A549 (cell line): Measurements from ENCODE around the gene AP2B1. TPM values are rescaled to one million over a fixed set of nuclear protein-coding genes. Genes with fewer than 3 reads are reported as not detected.

ENCODE experiments used
- ATAC-seq, 2 experiments: fragments of 200-7000 bp in 1 of 2; fragments of >200 bp in 1 of 2; cut with Nextera tagmentation in 1 of 2; cut with Tn5 transposase in 1 of 2; 3 replicates each; pipeline versions ENCODE4 v1.8.0 to v1.9.1; 2018 to 2020; ENCODE audit warnings: mild to moderate bottlenecking in 1 of 2, moderate library complexity in 1 of 2
- CTCF ChIA-PET: fragments of 300-600 bp; sonication (Branson Sonifier 250); formaldehyde crosslinking; extraction: SDS; loops from one replicate; lab custom pipeline; 2021; ENCODE audit warnings: antibody characterized with exemption, inconsistent platforms; lab: Yijun Ruan, JAX
- POLR2A ChIA-PET: fragments of 350-600 bp; formaldehyde crosslinking; extraction: SDS; loops from one replicate; lab custom pipeline; 2021; ENCODE audit warnings: antibody characterized with exemption, inconsistent platforms; lab: Yijun Ruan, JAX
- DNase-seq, 2 experiments: peaks; one replicate each; pipeline versions ENCODE4 v3.0.0 to v3.0.0-alpha.2; 2011 to 2016; ENCODE audit warnings: low read depth in 1 of 2, low spot score in 1 of 2
- FAIRE-seq: peaks from 2 replicates; lab custom pipeline; 2011; peaks lifted over from hg19 to GRCh38; lab: Jason Lieb, UNC
- H3K27ac ChIP-seq, 2 experiments: fragments of >200 bp; sonication (Bioruptor Twin); formaldehyde crosslinking; 3 replicates each; pipeline ENCODE4 v1.5.1; 2016 to 2017
- H3K4me1 ChIP-seq: fragments of >200 bp; sonication (Bioruptor Twin); formaldehyde crosslinking; 3 replicates; pipeline ENCODE4 v1.6.1; 2016
- H3K4me2 ChIP-seq: fragments of >200 bp; sonication (Bioruptor Twin); formaldehyde crosslinking; 3 replicates; pipeline ENCODE4 v1.6.1; 2016
- H3K4me3 ChIP-seq: fragments of >200 bp; sonication (Bioruptor Twin); formaldehyde crosslinking; 3 replicates; pipeline ENCODE4 v1.5.1; 2016
- H3K9me3 ChIP-seq: fragments of >200 bp; sonication (Bioruptor Twin); formaldehyde crosslinking; 3 replicates; pipeline ENCODE4 v1.6.1; 2016
- BHLHE40 ChIP-seq: IDR thresholded peaks from 2 replicates; pipeline ENCODE4 v1.6.1; 2012; ENCODE audit warnings: low read depth, low read length, inconsistent platforms
- CBX8 ChIP-seq: fragments of 200-600 bp; sonication (generic); IDR thresholded peaks from 2 replicates; pipeline ENCODE4 v1.6.1; 2016
- CEBPB ChIP-seq, 2 experiments: fragments of >200 bp in 1 of 2; sonication (Bioruptor Twin) in 1 of 2; formaldehyde crosslinking in 1 of 2; IDR thresholded peaks; 2 replicates each; pipeline ENCODE4 v1.6.1; 2012 to 2016
- CHD2 ChIP-seq: fragments of 150-350 bp; IDR thresholded peaks from 2 replicates; pipeline ENCODE4 v1.6.1; 2014; ENCODE audit warnings: low read length; ENCODE audit not compliant: partially characterized antibody
- EP300 ChIP-seq, 2 experiments: fragments of >200 bp; sonication (Bioruptor Twin); formaldehyde crosslinking; IDR thresholded peaks; 2 replicates in 1 of 2; 3 replicates in 1 of 2; pipeline ENCODE4 v1.6.1; 2016 to 2017
- FOSL2 ChIP-seq, 2 experiments: fragments of 450-650 bp in 1 of 2; fragments of >200 bp in 1 of 2; sonication (Bioruptor Twin) in 1 of 2; formaldehyde crosslinking; IDR thresholded peaks; 2 replicates each; pipeline versions ENCODE4 v1.5.0 to v1.6.1; 2016 to 2020; ENCODE audit warnings: mild to moderate bottlenecking in 1 of 2, moderate library complexity in 1 of 2
- HOXB13 ChIP-seq: fragments of 250-450 bp; sonication (Bioruptor Pico); IDR thresholded peaks from 2 replicates; pipeline ENCODE4 v1.5.0; 2020; ENCODE audit warnings: low read depth, mild to moderate bottlenecking, moderate library complexity
- HOXB5 ChIP-seq: fragments of 250-450 bp; sonication (Bioruptor Pico); IDR thresholded peaks from 2 replicates; pipeline ENCODE4 v1.5.0; 2020; ENCODE audit warnings: mild to moderate bottlenecking, moderate library complexity
- KDM1A ChIP-seq: fragments of 200-600 bp; sonication (generic); IDR thresholded peaks from 2 replicates; pipeline ENCODE4 v1.6.1; 2016; ENCODE audit warnings: low read depth, mild to moderate bottlenecking
- KDM5A ChIP-seq: fragments of 200-600 bp; sonication (generic); IDR thresholded peaks from 2 replicates; pipeline ENCODE4 v1.6.1; 2016; ENCODE audit warnings: antibody characterized with exemption, mild to moderate bottlenecking
- MAZ ChIP-seq: fragments of 150-350 bp; IDR thresholded peaks from 2 replicates; pipeline ENCODE4 v1.6.1; 2014; ENCODE audit warnings: antibody characterized with exemption, low read depth, low read length, borderline replicate concordance
- POLR2A ChIP-seq: IDR thresholded peaks from 2 replicates; pipeline ENCODE4 v1.6.1; 2012; ENCODE audit warnings: mild to moderate bottlenecking, low read length
- RAD21 ChIP-seq, 2 experiments: fragments of >200 bp in 1 of 2; sonication (Bioruptor Twin) in 1 of 2; formaldehyde crosslinking in 1 of 2; IDR thresholded peaks in 1 of 2; conservative IDR thresholded peaks in 1 of 2; 2 replicates in 1 of 2; 3 replicates in 1 of 2; pipeline ENCODE4 v1.6.1; 2012 to 2018; ENCODE audit warnings: inconsistent platforms in 1 of 2
- RFX5 ChIP-seq: fragments of 450-650 bp; IDR thresholded peaks from 2 replicates; pipeline ENCODE4 v1.7.1; 2014; ENCODE audit warnings: antibody characterized with exemption, mild to moderate bottlenecking, moderate library complexity
- SMC3 ChIP-seq: fragments of >200 bp; sonication (Bioruptor Twin); formaldehyde crosslinking; IDR thresholded peaks from 3 replicates; pipeline ENCODE4 v1.6.1; 2018; ENCODE audit warnings: inconsistent platforms
- TFCP2L1 ChIP-seq: fragments of 250-450 bp; sonication (Bioruptor Pico); IDR thresholded peaks from 2 replicates; pipeline ENCODE4 v1.5.0; 2021; ENCODE audit warnings: mild to moderate bottlenecking
- TP53 ChIP-seq: fragments of 250-450 bp; sonication (Bioruptor Pico); IDR thresholded peaks from 2 replicates; pipeline ENCODE4 v1.5.0; 2021; ENCODE audit warnings: mild to moderate bottlenecking, moderate library complexity
- ZC3H11A ChIP-seq: fragments of 450-650 bp; IDR thresholded peaks from 2 replicates; pipeline ENCODE4 v1.6.1; 2014; ENCODE audit warnings: antibody characterized with exemption, mild to moderate bottlenecking
- ZFP36 ChIP-seq: fragments of 450-650 bp; IDR thresholded peaks from 2 replicates; pipeline ENCODE4 v1.6.1; 2014; ENCODE audit warnings: borderline replicate concordance; ENCODE audit not compliant: partially characterized antibody
- ZSCAN20 ChIP-seq: fragments of 250-450 bp; sonication (Bioruptor Pico); IDR thresholded peaks from 2 replicates; pipeline ENCODE4 v1.8.0; 2022; ENCODE audit warnings: mild to moderate bottlenecking, moderate library complexity
- WGBS: methylation state at CpG from one replicate; pipeline ENCODE4 v1.1.6; 2017; ENCODE audit errors: missing lambda C conversion rate; 5-methylcytosine and 5-hydroxymethylcytosine counted together
- polyA plus RNA-seq, 4 experiments: library from polyadenylated mRNA; depleted of rRNA in 3 of 4; stranded (reverse); fragments of >200 nt; fragmentation: RNase III in 1 of 4; extraction: RNeasy Plus Mini Kit Qiagen cat#74134 plus additional on column Dnase treatment in 1 of 4; gene quantifications; 2 replicates in 3 of 4; 3 replicates in 1 of 4; pipeline ENCODE4 v1.2.3, GENCODE V29; 2011 to 2017
- TF ChIP-seq, protein P1 (sequence below): fragments of 250-450 bp; sonication (Bioruptor Pico); IDR thresholded peaks from 2 replicates; pipeline ENCODE4 v1.5.0; 2021; ENCODE audit warnings: mild to moderate bottlenecking, moderate library complexity, borderline replicate concordance
- TF ChIP-seq, protein P2 (sequence below): fragments of >200 bp; sonication (Bioruptor Twin); formaldehyde crosslinking; IDR thresholded peaks from 3 replicates; pipeline ENCODE4 v1.5.1; 2016
- TF ChIP-seq, protein P3 (sequence below): fragments of >200 bp; sonication (Bioruptor Twin); formaldehyde crosslinking; IDR thresholded peaks from 3 replicates; pipeline ENCODE4 v1.6.1; 2016

The AP2B1 gene
- polyA plus RNA-seq, 2 of the 4 experiments (the other 2 are of a cell fraction): 110 to 278 TPM

DNA sequence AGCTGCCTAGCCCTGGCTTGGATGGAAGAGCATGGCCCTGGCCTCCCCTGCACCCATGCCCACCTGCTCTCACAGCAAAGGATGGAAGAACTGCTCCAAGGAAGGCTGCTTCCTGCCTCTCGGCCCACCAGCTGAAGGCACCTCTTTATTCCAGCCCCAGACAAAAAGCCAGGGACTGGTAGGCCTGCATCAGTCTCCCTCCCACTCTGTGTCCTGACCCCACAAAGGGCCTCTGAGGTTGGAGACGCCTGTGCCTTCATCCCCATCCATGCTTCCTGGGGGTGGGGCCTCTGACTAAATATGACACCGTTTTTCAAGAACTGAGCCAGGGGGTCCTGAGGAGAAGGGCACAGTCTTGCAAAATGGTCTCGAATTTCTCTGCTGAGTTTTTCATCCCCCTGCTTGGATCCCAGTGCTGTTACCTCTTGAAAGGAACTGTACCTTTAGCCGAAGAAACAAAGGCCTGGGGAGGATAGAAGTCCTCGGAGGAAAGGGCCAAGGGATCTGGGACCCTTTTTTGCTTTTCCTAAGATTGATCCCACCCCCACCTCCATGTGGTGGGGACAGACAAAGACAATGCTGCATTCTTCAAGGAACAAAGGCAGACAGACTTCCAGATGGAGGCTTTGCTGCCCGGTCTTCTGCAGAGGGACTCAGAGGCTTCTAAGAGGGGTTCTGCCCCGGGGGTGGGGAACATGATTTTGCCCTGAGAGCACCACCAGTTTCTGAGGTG lies 178.8 kb downstream of the AP2B1 start:
- no peak overlapping the region for H3K4me2 ChIP-seq
- FAIRE-seq (no peak), DNase-seq (no peak), ATAC-seq (no peak)
- WGBS: 55% methylated on average over 8 of the region's 8 CpGs
- no peak overlapping the region for H3K27ac ChIP-seq
- no peaks in the 10 kb centered on the region for H3K4me1 ChIP-seq
- ChIA-PET POLR2A (interaction anchor here (0.6 to 5.8 kb wide), 2 partner anchors 39 to 43 kb away, joined by 3 to 156 read pairs; partner anchors contain the start of gene TAF15), CTCF (interaction anchor here (0.6 to 43.9 kb wide), 8 partner anchors 7 to 152 kb away, joined by 3 to 2039 read pairs (median 16); partner anchors contain the start of genes C17orf50, GAS2L2, MMP28 and RASL10B)
- H3K4me3 ChIP-seq: no peak overlapping the region
- TF ChIP-seq ZFP36: no peak
- TF ChIP-seq, protein P1, sequence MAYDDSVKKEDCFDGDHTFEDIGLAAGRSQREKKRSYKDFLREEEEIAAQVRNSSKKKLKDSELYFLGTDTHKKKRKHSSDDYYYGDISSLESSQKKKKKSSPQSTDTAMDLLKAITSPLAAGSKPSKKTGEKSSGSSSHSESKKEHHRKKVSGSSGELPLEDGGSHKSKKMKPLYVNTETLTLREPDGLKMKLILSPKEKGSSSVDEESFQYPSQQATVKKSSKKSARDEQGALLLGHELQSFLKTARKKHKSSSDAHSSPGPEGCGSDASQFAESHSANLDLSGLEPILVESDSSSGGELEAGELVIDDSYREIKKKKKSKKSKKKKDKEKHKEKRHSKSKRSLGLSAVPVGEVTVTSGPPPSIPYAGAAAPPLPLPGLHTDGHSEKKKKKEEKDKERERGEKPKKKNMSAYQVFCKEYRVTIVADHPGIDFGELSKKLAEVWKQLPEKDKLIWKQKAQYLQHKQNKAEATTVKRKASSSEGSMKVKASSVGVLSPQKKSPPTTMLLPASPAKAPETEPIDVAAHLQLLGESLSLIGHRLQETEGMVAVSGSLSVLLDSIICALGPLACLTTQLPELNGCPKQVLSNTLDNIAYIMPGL (CRISPR knock-in tag): no peak
- TF ChIP-seq ZC3H11A: no peak
- no peaks in the 10 kb centered on the region for H3K9me3 ChIP-seq

DNA sequence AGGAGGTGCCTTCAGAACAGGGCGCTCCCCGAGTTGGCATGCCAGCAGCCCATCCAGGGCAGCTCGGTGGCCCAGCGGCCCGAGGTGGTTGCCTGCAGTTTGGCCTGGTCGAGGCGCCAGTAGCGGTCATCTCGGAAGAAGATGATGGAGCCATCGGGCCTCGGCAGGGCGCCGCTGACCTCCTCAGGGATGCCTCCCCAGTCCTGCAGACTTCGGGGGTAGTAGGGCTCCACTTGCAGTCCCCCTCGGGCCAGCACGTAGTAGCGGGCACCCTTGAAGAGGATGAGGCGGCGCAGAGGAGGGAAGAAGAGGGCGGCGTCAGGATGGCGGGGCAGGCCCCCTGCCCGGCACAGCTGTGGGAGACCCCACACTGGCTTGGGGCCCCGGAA lies 179.4 kb downstream of the AP2B1 start:
- FAIRE-seq: no peak

DNA sequence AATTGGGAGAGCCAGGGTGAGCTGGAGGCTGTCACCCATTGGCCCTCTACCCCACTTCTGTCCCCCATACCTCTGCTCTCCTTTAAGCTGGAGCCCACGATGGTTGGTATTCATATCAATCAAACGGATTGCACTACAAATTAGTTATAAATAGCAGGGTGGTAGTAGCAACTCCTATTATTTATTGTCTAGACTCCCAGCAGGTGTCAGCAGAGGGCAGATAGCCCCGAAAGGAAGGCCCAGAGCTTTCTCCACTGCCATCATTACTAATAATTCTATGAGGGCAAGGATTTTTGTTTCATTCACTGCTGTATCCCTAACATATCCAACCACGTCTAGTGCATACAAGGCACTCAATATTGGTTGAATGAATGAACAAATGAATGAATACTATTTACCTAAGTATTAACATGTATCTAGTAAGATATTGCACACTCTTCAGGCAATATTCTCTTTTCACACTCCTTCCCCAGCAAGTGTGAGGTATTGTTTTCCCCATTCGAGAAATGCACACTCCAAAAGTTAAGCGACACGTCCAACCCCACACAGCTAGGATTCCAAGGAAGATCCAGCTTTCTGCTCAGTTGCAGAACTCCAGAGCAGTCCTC lies 179.9 kb downstream of the AP2B1 start:
- H3K9me3 ChIP-seq: no peaks in the 10 kb centered on the region
- ATAC-seq: no peak
- DNase-seq: peak; percentile 58 to 85
- TF ChIP-seq BHLHE40 (no peak), FOSL2 (IDR thresholded peaks at IDR 0.05) (no peak), FOSL2 (CRISPR knock-in tag; IDR thresholded peaks at IDR 0.05) (no peak), HOXB13 (CRISPR knock-in tag) (no peak), HOXB5 (CRISPR knock-in tag) (no peak), ZSCAN20 (no peak), ZC3H11A (no peak), RAD21 (conservative IDR thresholded peaks at IDR 0.05 in 1 of 2, IDR thresholded peaks at IDR 0.05 in 1 of 2) (peak; percentile 91 to 93), SMC3 (peak; percentile 96), CEBPB (IDR thresholded peaks at IDR 0.05) (no peak), KDM1A (no peak), KDM5A (no peak), CHD2 (no peak), MAZ (no peak), EP300 (IDR thresholded peaks at IDR 0.05) (no peak), TP53 (no peak)
- TF ChIP-seq, protein P2, sequence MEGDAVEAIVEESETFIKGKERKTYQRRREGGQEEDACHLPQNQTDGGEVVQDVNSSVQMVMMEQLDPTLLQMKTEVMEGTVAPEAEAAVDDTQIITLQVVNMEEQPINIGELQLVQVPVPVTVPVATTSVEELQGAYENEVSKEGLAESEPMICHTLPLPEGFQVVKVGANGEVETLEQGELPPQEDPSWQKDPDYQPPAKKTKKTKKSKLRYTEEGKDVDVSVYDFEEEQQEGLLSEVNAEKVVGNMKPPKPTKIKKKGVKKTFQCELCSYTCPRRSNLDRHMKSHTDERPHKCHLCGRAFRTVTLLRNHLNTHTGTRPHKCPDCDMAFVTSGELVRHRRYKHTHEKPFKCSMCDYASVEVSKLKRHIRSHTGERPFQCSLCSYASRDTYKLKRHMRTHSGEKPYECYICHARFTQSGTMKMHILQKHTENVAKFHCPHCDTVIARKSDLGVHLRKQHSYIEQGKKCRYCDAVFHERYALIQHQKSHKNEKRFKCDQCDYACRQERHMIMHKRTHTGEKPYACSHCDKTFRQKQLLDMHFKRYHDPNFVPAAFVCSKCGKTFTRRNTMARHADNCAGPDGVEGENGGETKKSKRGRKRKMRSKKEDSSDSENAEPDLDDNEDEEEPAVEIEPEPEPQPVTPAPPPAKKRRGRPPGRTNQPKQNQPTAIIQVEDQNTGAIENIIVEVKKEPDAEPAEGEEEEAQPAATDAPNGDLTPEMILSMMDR: peak; percentile 93
- H3K27ac ChIP-seq: no peak overlapping the region
- WGBS: 5% methylated on average over 7 of the region's 7 CpGs
- no peaks in the 10 kb centered on the region for H3K4me1 ChIP-seq
- H3K4me3 ChIP-seq: no peak overlapping the region
- H3K4me2 ChIP-seq: no peak overlapping the region
- ChIA-PET POLR2A (interaction anchor here (0.5 to 5.8 kb wide), 3 partner anchors 37 to 42 kb away, joined by 3 to 156 read pairs (median 6); partner anchors contain the start of gene TAF15), CTCF (interaction anchor here (0.8 to 43.9 kb wide), 12 partner anchors 6 to 163 kb away, joined by 3 to 2039 read pairs (median 6); partner anchors contain the start of genes C17orf50, GAS2L2, MMP28 and RASL10B)
- FAIRE-seq: no peak

More for the DNA sequence above, 179.4 kb downstream of the AP2B1 start:
- no peak for ATAC-seq
- CTCF ChIA-PET: interaction anchor here (0.8 to 43.9 kb wide), 12 partner anchors 6 to 163 kb away, joined by 3 to 2039 read pairs (median 6); partner anchors contain the start of genes C17orf50, GAS2L2, MMP28 and RASL10B
- 60% methylated on average over 23 of the region's 24 CpGs for WGBS
- POLR2A ChIA-PET: interaction anchor here (0.5 to 5.8 kb wide), 3 partner anchors 37 to 43 kb away, joined by 3 to 156 read pairs (median 6); partner anchors contain the start of gene TAF15
- Histone ChIP-seq H3K4me2 (no peak overlapping the region), H3K9me3 (no peaks in the 10 kb centered on the region), H3K4me1 (no peaks in the 10 kb centered on the region), H3K27ac (no peak overlapping the region)
- TF ChIP-seq CBX8 (no peak), HOXB5 (CRISPR knock-in tag) (no peak), EP300 (IDR thresholded peaks at IDR 0.05) (no peak), TFCP2L1 (CRISPR knock-in tag) (no peak), RFX5 (no peak), SMC3 (no peak), POLR2A (no peak)
- TF ChIP-seq, protein P3, sequence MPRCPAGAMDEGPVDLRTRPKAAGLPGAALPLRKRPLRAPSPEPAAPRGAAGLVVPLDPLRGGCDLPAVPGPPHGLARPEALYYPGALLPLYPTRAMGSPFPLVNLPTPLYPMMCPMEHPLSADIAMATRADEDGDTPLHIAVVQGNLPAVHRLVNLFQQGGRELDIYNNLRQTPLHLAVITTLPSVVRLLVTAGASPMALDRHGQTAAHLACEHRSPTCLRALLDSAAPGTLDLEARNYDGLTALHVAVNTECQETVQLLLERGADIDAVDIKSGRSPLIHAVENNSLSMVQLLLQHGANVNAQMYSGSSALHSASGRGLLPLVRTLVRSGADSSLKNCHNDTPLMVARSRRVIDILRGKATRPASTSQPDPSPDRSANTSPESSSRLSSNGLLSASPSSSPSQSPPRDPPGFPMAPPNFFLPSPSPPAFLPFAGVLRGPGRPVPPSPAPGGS: no peak
- TF ChIP-seq, all 56 proteins: peak for 0
- no peak for DNase-seq
- H3K4me3 ChIP-seq: no peak overlapping the region
